GM19328 (cell line): ENCODE measurements around the gene BMPER.

ENCODE experiments used
- ATAC-seq: cut with Tn5 transposase; IDR thresholded peaks from one replicate; pipeline ENCODE4 v1.9.1; 2021; ENCODE audit warnings: mild to moderate bottlenecking, moderate library complexity; ENCODE audit not compliant: unreplicated experiment

Gene BMPER

GRCh38 chr7:33887266-33887975, 17.9 kb upstream of the BMPER start:
- ATAC-seq, result no peak

DNA sequence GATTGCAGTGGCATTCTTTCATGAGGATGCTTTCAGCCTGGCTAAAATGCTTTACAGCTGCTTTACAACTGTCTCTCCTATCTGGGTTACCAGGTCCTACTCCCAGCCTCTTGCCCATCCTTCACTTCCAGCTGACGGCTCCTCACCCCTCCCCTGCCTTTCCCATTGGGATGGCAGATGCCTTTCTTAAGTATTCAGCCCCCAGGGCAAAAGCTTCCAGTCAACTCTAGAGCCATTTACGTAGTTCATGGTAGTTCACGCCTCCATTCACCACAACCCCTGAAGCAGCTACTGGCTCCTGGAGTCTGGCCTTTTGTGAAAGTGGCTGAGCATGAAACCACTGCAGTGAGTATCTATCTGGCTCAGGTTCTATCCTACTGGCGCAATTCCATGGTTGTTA, 17.2 kb upstream of the BMPER start:
- ATAC-seq, result no peak

GRCh38 chr7:33892945-33893344, 12.4 kb upstream of the BMPER start:
- ATAC-seq, result no peak

DNA sequence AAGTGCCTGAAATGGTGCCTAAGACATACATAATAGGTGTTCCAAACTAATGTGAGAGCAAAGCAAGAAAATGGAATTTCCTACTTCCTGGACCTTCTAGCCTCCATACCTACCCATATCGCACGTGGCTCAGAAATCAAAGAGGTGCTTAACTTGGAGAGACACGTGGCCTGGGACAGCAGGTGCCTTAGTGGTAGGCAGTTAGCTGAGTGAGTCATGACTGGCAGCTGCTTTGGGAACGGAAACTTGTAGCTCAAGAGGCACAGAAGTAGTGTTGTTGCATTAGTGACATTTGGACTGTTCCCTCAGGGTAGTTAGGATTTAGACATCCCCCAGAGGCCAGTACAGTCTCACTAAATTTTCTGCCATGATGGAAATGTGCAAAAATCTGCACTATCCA, 12.0 kb upstream of the BMPER start:
- no peak for ATAC-seq

- ATAC-seq, result peak; percentile 98
Measured at GRCh38 chr7:33895025-33895804, 10.1 kb upstream of the BMPER start.

DNA sequence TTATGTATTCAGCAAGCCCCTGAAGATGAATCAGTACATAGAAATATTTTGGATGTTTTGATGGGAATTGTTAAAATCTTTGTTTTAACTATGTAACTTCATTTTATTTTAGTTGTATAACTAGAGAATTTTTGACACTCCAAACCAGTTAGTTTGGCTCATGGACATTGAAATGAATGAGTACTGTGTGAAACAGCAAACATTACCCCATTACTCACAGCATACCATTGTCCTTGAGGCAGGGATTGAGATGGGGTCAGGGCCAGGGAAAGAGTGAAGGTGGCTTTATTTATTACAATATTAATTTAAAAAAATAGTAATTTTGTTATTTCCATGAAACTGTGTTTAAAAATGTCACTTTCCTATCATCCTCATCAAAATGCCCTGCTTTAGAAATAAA, 4.8 kb upstream of the BMPER start:
- ATAC-seq, result no peak

DNA sequence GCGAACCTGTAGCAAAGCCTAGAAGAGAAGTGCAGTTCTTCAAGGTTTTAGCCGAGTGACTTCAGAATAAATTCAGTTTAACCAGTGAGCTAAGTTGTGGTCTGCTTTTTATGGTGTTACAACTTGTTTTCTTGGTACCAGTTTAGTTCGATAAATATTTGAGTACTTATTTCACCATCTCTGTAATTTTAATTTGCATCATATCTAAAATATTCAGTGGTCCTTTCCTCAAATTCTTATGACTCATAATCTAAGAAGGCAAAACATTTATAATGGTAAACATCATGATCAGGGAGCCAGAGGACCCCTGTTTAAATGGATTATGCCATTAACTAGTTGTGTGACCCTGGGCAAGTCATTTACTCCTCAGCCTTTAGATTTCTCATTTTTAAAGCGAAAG, 4.1 kb upstream of the BMPER start:
- ATAC-seq, result no peak

GRCh38 chr7:33901847-33902246, 3.5 kb upstream of the BMPER start:
- ATAC-seq, result no peak

DNA sequence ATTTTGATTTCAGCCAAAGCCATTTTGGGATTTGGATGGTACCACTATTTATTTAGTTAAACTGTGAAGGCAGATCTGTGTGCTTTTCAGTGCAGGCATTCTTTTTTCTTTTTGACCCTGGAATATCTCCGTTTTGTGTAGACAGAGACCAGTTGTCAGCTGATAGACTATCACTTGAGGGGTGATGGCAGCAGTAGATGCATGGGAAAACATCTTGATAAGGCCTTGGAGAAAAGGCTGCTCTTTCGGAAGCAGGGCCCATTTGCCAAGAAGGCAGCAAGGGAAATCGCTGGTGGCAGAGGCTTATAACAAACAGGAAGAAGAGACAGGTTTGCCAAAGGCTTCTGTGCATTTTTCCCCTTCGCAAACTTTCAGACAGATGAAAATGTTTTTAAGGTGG, 2.6 kb upstream of the BMPER start:
- no peak for ATAC-seq

DNA sequence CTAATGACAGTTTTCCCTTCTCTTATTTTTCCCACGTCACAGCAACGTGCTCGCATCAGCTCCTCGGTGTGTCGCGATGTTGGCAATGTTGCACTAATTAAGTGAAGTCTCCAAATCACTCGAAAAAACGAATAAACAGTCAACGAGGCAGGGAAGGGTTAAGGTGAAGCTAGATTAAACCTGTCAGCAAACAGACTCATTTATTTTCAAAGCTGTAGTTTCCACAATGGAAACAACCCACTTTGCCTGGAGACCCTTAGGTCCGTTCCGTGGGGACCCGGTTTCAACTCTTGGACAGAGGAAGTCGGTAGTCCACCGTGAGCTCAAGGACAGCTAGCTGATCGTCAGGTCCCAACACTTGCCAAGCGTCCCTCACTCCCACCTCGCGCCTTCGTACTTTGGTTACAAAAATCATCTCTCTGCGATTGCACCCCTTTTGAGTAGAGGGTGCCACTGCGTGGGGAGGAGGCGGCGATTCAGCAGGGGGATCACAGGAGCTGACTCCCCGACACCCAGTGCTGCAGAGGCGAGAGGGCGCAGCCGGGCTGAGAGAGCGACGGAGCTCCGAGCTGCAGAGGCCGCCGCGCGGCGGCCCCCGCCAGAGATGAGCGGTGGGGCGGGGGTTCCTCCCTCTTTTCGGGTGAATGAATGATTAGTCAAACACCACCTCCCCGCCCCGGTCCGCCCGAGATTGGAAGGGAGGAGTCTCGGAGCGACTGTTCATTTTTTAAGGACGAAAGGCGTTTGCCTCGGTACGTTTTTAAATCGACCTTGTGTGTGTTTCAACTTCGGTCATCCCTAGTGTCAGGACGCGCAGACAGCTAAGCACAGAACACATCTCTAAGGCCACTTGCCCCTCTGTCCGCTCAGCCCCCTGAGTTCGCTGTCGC, 1.3 kb upstream of the BMPER start:
- peak; percentile 21 for ATAC-seq

GRCh38 chr7:33904681-33905388, 504 bp upstream of the BMPER start:
- ATAC-seq, result peak; percentile 54

DNA sequence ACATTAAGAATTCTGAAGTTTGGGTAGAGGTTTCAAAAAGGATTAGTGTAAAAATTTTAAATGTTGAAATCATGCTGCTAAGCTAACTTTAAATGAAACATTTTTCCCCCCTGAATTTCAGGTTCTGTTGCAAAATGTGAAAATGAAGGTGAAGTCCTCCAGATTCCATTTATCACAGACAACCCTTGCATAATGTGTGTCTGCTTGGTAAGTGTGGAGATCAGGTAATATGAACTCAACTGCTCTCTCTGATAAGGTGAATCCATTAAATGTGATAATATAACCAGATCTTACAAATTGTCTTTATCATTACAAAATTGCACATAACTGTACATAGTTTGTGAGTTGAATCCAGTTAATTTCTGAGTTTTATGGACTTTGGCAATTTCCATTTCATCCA, 1.4 kb downstream of the BMPER start:
- ATAC-seq, result no peak

DNA sequence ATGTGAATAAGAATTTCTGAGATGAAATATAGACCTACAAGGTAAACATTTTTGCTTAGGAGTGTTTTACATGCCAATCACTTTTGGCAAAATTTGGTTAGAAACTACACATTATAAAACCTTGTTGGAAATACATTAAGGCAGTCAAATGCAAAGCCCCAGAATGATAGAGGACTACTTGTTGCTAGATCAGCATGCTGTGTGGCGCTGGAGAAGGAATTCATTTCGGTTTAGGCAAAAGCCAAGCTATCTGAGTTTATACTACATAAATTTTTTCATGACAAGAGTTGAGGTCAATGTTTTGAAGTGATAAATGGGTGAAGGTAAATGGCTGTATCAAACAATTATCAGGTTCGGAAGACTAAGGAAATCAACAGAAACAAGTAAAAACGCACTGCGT, 2.3 kb downstream of the BMPER start:
- ATAC-seq, result no peak

DNA sequence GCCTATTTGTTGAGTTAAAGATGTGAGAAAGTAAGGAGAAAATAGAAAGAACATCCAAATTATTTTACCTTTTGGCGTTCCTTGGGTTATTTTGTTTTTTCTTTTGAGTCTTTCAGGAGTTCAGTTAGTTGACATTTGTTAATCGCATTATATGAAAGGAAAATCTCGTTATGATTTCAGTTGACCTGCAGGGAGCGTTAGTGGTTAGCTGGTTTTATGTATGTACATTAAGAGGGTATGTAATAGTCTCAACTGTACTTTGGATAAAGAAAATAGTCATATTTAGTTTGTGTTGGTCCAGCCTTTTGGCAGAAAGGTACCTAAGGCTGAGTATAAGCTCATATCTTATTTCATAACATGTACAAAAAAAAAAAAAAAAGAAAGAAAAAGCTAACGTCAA, 4.0 kb downstream of the BMPER start:
- no peak for ATAC-seq

- ATAC-seq, result no peak
Measured at GRCh38 chr7:33909755-33910154, 4.4 kb downstream of the BMPER start.

GRCh38 chr7:33910756-33911155, 5.4 kb downstream of the BMPER start:
- ATAC-seq, result no peak

DNA sequence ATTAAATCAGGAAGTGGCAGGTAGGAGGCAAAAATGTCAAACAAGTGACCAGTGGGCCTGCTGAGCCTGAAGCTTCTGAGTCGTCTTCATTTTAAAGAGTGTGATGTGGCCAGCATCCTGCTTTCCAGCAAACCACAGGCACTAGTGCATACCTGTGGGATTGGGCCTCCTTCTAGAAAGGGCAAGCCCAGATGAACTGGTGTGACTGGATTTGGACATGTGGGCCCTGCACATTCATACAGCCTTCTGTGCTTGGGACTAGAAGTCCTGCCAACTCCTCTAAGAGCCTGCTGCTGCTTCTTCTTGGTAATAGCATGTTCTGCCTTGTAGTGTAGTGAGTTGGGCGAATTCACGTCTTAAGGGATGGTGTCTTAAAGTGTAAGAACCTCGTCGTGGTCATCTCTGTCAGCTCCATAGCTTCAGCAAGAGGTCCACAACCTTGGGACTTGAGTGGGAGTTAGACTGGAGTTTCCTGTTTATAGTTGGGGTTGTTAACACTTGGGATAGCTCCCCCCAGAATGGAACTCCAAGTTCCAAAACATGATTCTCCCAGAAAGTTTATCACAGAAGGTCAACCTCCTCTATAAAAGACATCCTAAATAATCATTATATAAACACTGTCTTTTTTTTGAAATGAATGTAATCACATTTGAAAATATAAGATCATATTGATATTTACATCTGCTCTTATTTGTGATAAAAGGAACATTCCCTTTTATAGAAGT, 11.2 kb downstream of the BMPER start:
- no peak for ATAC-seq

- no peak for ATAC-seq
Measured at GRCh38 chr7:33917661-33918060, 12.3 kb downstream of the BMPER start.

DNA sequence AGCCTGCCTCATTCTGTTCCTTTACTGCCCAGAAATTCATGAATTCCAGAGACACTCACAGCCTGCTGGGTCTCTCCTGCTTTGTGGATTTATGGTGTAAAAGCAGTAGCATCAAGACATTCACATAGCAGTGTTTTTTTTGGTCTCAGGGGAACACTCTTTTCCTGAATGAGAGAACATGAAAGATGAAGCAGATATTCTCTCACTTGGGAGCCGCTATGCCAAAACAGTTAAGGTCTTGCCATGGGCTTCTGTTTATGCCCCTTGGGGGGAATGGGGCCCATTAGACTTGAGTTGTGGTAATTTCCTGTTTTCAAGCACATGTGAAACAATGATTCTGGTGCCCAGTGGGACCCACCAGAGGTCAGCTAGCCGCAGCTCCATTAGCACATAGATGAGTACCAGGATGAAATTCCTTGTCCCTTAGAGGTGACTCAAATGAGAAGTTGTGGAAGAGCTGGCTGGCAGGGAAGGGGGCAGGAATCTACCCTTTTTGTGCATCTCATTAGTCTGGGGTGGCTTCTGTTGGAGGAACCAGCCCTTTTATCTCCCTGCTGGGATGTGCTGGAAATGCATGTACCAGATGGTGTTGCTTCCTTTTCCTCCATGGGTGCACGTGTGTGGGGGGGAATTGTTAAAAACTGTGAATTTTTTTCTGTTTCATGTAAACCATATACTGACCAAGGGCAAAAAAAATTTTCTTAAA, 13.3 kb downstream of the BMPER start:
- ATAC-seq, result no peak

DNA sequence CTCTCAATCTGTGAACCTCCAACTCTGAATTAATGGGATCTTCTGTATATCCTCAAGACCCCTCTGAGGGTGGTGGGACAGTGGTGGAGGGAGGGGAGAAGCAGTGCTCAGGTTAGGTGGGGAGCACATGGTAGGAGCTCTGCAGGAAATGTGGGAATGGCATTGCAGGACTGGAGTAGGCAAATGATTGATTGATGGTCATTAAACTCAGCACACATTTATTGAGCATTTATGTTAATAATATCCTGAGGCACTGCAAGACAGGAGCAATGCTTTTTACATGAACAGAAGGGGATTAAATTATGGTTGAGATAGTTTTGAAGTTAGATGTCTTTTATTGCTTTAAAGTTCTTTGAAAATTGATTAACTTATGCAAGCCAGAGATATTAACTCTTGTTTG, 14.1 kb downstream of the BMPER start:
- no peak for ATAC-seq
